Glutamatergic neuron (in vitro differentiated cells): ENCODE results near the gene PHKG2. TPM values are rescaled to one million over a fixed set of nuclear protein-coding genes. Genes with fewer than 3 reads are reported as not detected.

Experiments used
- DNase-seq: peaks from one replicate; pipeline ENCODE4 v3.0.0; 2022
- H3K27ac Mint-ChIP-seq: one replicate; pipeline ENCODE4 v1.8.0; 2020; ENCODE audit warnings: mild to moderate bottlenecking, mixed read lengths, inconsistent platforms; ENCODE audit not compliant: unreplicated experiment
- H3K27me3 Mint-ChIP-seq: one replicate; pipeline ENCODE4 v1.8.0; 2020; ENCODE audit warnings: mild to moderate bottlenecking, moderate library complexity, mixed read lengths, inconsistent platforms; ENCODE audit not compliant: unreplicated experiment
- H3K36me3 Mint-ChIP-seq: one replicate; pipeline ENCODE4 v1.8.0; 2020; ENCODE audit warnings: mild to moderate bottlenecking, mixed read lengths, inconsistent platforms; ENCODE audit not compliant: unreplicated experiment
- H3K4me1 Mint-ChIP-seq: one replicate; pipeline ENCODE4 v1.8.0; 2020; ENCODE audit warnings: mild to moderate bottlenecking, low read depth, mixed read lengths, inconsistent platforms; ENCODE audit not compliant: unreplicated experiment
- H3K4me3 Mint-ChIP-seq: one replicate; pipeline ENCODE4 v1.8.0; 2020; ENCODE audit warnings: mild to moderate bottlenecking, mixed read lengths, inconsistent platforms; ENCODE audit not compliant: unreplicated experiment
- H3K9me3 Mint-ChIP-seq: one replicate; pipeline ENCODE4 v1.8.0; 2020; ENCODE audit warnings: mild to moderate bottlenecking, moderate library complexity, mixed read lengths, inconsistent platforms; ENCODE audit not compliant: unreplicated experiment
- CTCF ChIP-seq: fragments of 200-600 bp; sonication (generic); IDR thresholded peaks from one replicate; pipeline ENCODE4 v1.5.0; 2021; ENCODE audit not compliant: partially characterized antibody, unreplicated experiment
- total RNA-seq: library from RNA; stranded (reverse); fragmentation: NEBNext Ultra II Directional; extraction: Animal tissue kit (Norgen Biotek cat#: 25700); gene quantifications from one replicate; pipeline ENCODE4 v1.2.1, GENCODE V29; 2021; ENCODE audit not compliant: unreplicated experiment

The PHKG2 gene
- total RNA-seq, 1 donor from 2014 or later = 32.6 TPM

GRCh38 chr16:30715750-30716445, 32.3 kb upstream of the PHKG2 start:
- Mint-ChIP-seq H3K27ac (no peak overlapping the region), H3K9me3 (peaks cover 1% of the 10 kb centered on the region), H3K27me3 (peaks cover 5% of the 10 kb centered on the region), H3K4me3 (no peak overlapping the region), H3K36me3 (peaks cover 2% of the 10 kb centered on the region), H3K4me1 (no peaks in the 10 kb centered on the region)
- TF ChIP-seq CTCF = no peak
- DNase-seq = no peak

GRCh38 chr16:30720086-30720485, 28.1 kb upstream of the PHKG2 start:
- H3K36me3 Mint-ChIP-seq = peaks cover 17% of the 10 kb centered on the region

GRCh38 chr16:30720694-30721093, 27.5 kb upstream of the PHKG2 start:
- Mint-ChIP-seq H3K27ac (no peak overlapping the region), H3K9me3 (peaks cover 9% of the 10 kb centered on the region), H3K36me3 (peaks cover 17% of the 10 kb centered on the region), H3K27me3 (peaks cover 16% of the 10 kb centered on the region), H3K4me1 (no peaks in the 10 kb centered on the region), H3K4me3 (no peak overlapping the region)
- no peak for TF ChIP-seq CTCF
- no peak for DNase-seq

More at GRCh38 chr16:30720086-30720485, 28.1 kb upstream of the PHKG2 start:
- peaks cover 16% of the 10 kb centered on the region for H3K27me3 Mint-ChIP-seq
- H3K4me3 Mint-ChIP-seq = no peak overlapping the region
- H3K27ac Mint-ChIP-seq = no peak overlapping the region
- H3K4me1 Mint-ChIP-seq = no peaks in the 10 kb centered on the region
- H3K9me3 Mint-ChIP-seq = peaks cover 9% of the 10 kb centered on the region
- no peak for TF ChIP-seq CTCF
- no peak for DNase-seq

- peaks cover 17% of the 10 kb centered on the region for H3K36me3 Mint-ChIP-seq
- peaks cover 9% of the 10 kb centered on the region for H3K9me3 Mint-ChIP-seq
- no peak overlapping the region for H3K4me3 Mint-ChIP-seq
- no peak overlapping the region for H3K27ac Mint-ChIP-seq
- peaks cover 16% of the 10 kb centered on the region for H3K27me3 Mint-ChIP-seq
- TF ChIP-seq CTCF = no peak
- H3K4me1 Mint-ChIP-seq = no peaks in the 10 kb centered on the region
- no peak for DNase-seq
These were observed 27.1 kb upstream of the PHKG2 start for GRCh38 chr16:30721167-30721566.

GRCh38 chr16:30721606-30722005, 26.6 kb upstream of the PHKG2 start:
- Mint-ChIP-seq H3K27ac (no peak overlapping the region), H3K4me1 (no peaks in the 10 kb centered on the region), H3K4me3 (no peak overlapping the region), H3K27me3 (peaks cover 16% of the 10 kb centered on the region), H3K9me3 (peaks cover 9% of the 10 kb centered on the region), H3K36me3 (peaks cover 17% of the 10 kb centered on the region)
- no peak for TF ChIP-seq CTCF
- DNase-seq = no peak
